ENCODE data around the gene PANK4. TPM values are rescaled to one million over a fixed set of nuclear protein-coding genes. Genes with fewer than 3 reads are reported as not detected.

PANK4 gene
- total RNA-seq, 1 experiment from 2014 or later = 32.2 TPM

GRCh38 chr1:2481885-2482284, 44.5 kb downstream of the PANK4 start:
- Histone ChIP-seq H3K14ac (ENCODE audit: insufficient read depth, low read length) (0 out of 2 replicates have a peak overlapping the region, but pooled peaks have one; percentile 23), H3T11ph (ENCODE audit: low read length) (no peak overlapping the region), H3K79me1 (ENCODE audit: insufficient read depth, low read depth, low read length, poor library complexity, severe bottlenecking) (no peaks in the 10 kb centered on the region), H3K4ac (ENCODE audit: low read depth, low read length) (no peak overlapping the region), H3K9ac (ENCODE audit: extremely low read depth, insufficient read length, low read length) (no peak overlapping the region), H3K4me2 (ENCODE audit: insufficient read depth, insufficient read length, low read length) (no peak overlapping the region), H3K27ac (ENCODE audit: insufficient read length, low read depth, low read length) (no peak overlapping the region), H2AK5ac (ENCODE audit: insufficient read length, low read length) (no peak overlapping the region), H2BK120ac (ENCODE audit: low read depth, low read length, poor library complexity, severe bottlenecking) (no peak overlapping the region), H3K9me3 (ENCODE audit: control insufficient read depth, low read depth, low read length) (no peaks in the 10 kb centered on the region), H3K27me3 (ENCODE audit: insufficient read depth, low read length) (no peaks in the 10 kb centered on the region), H3K79me2 (ENCODE audit: insufficient read depth, low read length) (no peaks in the 10 kb centered on the region), H2BK5ac (ENCODE audit: insufficient read length, low read length) (no peak overlapping the region), H2BK15ac (ENCODE audit: low read depth, low read length) (no peak overlapping the region), H4K91ac (ENCODE audit: insufficient read length, low read depth, low read length) (no peak overlapping the region), H3K18ac (ENCODE audit: insufficient read length, low read depth, low read length) (no peak overlapping the region), H3K23me2 (ENCODE audit: insufficient read length, low read depth, low read length, poor library complexity, severe bottlenecking) (no peaks in the 10 kb centered on the region), H2BK20ac (ENCODE audit: low read depth, low read length, poor library complexity, severe bottlenecking) (no peak overlapping the region), H3K56ac (ENCODE audit: insufficient read length, low read depth, low read length) (no peak overlapping the region), H4K5ac (ENCODE audit: insufficient read length, low read depth, low read length) (no peak overlapping the region), H2BK12ac (ENCODE audit: insufficient read length, low read depth, low read length) (no peak overlapping the region), H3K4me1 (ENCODE audit: insufficient read depth, low read length) (no peaks in the 10 kb centered on the region), H2AFZ (ENCODE audit: low read length) (no peak overlapping the region), H4K20me1 (ENCODE audit: control insufficient read depth, insufficient read depth, insufficient read length) (no peaks in the 10 kb centered on the region), H4K8ac (replicated peaks; ENCODE audit: insufficient read length, low read depth, low read length) (no peak overlapping the region), H3K23ac (ENCODE audit: insufficient read length, low read depth, low read length) (no peak overlapping the region)
- no peak overlapping the region for H3K27ac Mint-ChIP-seq
- H3K4me1 Mint-ChIP-seq = peaks cover 0 to 6% of the 10 kb centered on the region in 2 experiments; a peak in 1 of 4 replicates
- H3K27me3 Mint-ChIP-seq (ENCODE audit: low read depth) = peaks cover 7% of the 10 kb centered on the region
- DNase-seq = no peak
- no CpG with 5 or more reads among the region's 10 CpGs for WGBS (ENCODE audit: extremely low coverage, insufficient read length, low lambda C conversion rate)
- no peak for TF ChIP-seq CTCF (conservative IDR thresholded peaks at IDR 0.05)
- no peaks in the 10 kb centered on the region for H3K9me3 Mint-ChIP-seq
- H3K4me3 Mint-ChIP-seq = no peak overlapping the region
- H3K36me3 Mint-ChIP-seq (ENCODE audit: insufficient read depth in 1 of 3, low read depth in 3 of 3) = no peaks in the 10 kb centered on the region
